Cerebellar cortex (tissue), 1 donor: ENCODE data around the gene ACO1.

ENCODE experiments used
- DNase-seq: peaks from one replicate; pipeline ENCODE4 v3.0.0-alpha.2; 2015; ENCODE audit warnings: low spot score

Gene ACO1

DNA sequence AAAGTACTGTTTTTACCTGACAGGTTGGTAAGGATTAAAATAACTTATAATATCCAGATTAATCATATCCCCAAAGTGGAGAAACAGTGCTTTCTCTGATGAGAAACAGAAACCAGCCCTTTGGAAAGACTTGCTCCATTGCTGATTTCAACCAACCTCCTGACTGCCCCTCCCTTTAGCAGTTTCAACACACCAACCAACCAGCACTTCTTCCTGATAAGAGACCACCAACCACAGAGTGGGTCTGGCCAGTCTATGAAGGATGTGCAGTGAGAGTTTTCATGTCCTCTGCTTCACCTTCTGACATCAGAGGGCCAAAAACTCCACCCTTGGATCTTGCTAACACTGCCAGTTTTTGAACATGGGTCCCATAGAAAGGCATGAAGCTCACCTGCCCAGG is 113.5 kb downstream of the ACO1 start:
- no peak for DNase-seq

DNA sequence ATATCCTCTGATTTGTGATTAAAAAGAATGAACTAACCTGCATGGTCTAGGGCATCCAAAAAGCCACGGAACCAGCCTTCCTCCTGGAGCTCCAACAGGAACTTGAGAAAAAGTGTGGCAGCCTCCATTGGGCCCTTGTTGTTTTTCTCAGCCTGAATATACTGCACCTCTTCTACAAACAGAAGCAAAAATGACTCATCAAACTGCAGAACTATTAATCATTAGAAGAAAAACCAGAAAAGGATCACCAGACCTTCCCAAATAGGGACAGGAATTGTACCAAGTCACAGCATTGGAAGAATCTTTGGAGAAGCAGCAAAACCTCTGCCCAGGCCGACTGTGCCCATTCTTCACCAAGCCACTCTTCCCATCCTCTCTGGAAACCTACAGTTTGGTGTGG is 116.3 kb downstream of the ACO1 start:
- DNase-seq = no peak

DNA sequence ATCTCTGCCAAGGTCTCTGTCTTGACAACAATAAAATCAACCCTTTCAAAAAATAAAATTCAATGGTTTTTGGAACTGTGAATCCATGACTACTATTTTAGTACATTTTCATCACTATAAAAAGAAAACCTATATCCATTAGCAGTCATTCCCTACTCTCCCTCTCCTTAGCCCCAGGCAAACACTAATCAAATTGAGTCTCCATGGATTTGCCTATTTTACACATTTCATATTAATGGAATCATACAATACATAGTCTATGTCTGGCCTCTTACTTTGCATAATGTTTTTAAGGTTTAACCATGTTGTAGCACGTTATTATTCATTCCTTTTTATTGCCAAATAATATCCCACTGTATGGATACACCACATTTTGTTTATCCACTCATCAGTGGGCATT is 117.4 kb downstream of the ACO1 start:
- no peak for DNase-seq

DNA sequence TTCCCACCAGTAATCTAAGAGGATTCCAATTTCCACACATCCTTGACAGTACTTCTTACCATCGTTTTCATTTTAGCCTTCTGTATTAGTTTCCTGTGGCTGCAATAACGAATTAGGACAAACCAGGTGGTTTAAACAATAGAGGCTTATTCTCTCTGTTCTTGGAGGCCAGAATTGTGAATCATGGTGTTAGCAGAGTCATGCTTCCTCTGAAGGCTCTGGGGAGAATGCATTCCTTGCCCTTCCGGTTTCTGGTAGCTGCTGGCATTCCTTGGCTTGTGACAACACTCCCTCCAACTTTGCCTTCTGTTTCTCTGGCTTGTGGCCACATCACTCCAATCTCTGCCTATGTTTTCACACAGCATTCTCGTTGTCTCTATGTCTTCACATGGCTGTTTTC is 118.0 kb downstream of the ACO1 start:
- DNase-seq = no peak

DNA sequence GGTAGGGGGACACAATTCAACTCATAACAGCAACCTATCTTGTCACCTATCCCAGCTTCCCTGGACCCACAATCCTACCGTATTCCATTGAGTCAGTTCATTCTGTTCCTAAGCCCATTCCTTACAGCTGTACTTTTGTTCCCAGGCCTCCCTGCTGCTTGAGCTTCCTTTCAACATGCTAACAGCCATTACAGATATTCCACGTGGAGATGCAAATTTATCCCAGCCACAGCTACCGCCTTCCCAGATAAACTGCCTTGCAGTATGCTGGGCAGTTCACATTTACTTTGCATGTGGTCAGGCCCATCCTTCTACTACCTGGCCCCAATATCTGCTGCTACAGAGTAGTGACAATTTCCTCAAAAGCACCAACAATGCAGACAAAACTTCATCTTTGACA is 118.6 kb downstream of the ACO1 start:
- no peak for DNase-seq
